A204.1 (cell line): Measurements from ENCODE around the gene ACOT6.
"Not testable (repeated sequence)": the region's sequence is repeated elsewhere in the genome, so short reads cannot be mapped to it uniquely, and the experiment has no call there.

Experiments used
- FAIRE-seq: peaks from 2 replicates; lab custom pipeline; 2012; peaks lifted over from hg19 to GRCh38; lab: Jason Lieb, UNC

ACOT6 gene

GRCh38 chr14:73612339-73613045, at the start of gene ACOT6:
TSS of gene ACOT6 (plus strand) at chr14:73612517. CDS start at chr14:73612572, 55 bp downstream.
- FAIRE-seq, result no peak

DNA sequence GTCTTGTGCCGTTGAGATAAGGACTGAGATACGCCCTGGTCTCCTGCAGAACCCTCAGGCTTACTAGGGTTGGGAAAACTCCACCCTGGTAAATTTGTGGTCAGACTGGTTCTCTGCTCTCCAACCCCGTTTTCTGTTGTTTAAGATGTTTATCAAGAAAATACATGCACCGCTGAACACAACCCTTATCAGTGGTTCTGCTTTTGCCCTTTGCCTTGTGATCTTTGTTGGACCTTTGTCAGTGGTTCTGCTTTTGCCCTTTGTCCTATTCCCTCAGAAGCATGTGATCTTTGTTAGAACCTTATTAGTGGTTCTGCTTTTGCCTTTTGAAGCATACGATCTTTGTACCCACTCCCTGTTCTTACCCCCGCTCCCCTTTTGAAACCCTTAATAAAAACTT, 49.6 kb upstream of the ACOT6 start:
- not testable (repeated sequence) for FAIRE-seq

GRCh38 chr14:73566431-73566830, 45.9 kb upstream of the ACOT6 start:
- FAIRE-seq, result not testable (repeated sequence)

GRCh38 chr14:73566935-73567334, 45.4 kb upstream of the ACOT6 start:
- FAIRE-seq, result not testable (repeated sequence)

GRCh38 chr14:73567358-73567757, 45.0 kb upstream of the ACOT6 start:
- no peak for FAIRE-seq

DNA sequence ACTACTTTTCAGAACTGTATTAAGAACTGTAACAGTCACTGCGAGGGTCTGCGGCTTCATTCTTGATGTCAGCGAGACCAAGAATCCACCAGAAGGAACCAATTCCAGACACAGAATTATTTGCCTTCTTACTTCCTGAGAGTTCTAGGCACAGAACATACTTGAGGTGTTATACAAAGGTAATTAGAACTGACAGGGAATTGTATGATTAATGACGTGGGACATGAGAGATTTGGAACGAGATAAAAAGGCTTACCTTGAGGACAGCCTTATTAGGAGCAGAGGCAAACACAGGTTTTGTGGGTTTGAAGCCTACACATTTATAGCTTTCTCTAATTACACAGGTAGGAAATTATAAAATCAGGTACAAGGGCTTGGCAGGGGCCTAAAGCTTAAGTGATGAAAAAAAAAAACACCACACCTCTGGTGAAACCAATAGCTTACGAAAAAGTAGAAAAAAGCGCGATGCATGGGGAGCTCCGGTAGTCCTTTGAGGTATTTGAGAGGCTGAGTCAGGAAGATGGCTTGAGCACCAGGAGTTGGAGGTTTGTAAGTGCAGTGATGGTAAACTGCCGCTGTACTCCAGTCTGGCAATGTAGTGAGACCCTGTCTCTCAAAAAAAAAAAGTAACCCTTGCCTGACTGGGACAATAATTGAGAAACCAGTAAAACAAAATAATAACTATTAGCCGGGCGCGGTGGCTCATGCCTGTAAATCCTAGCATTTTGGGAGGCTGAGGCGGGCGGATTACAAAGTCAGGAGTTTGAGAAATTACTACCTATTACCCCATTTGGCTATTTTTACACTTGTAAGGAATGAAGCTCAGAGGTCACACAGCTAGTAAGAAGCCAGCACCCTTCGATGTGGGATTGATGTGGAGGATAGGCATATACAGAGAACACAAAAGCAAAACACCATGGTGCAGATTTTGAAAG, 44.1 kb upstream of the ACOT6 start:
- FAIRE-seq, result no peak

- FAIRE-seq, result not testable (repeated sequence)
These were observed 43.5 kb upstream of the ACOT6 start for GRCh38 chr14:73568886-73569184.

DNA sequence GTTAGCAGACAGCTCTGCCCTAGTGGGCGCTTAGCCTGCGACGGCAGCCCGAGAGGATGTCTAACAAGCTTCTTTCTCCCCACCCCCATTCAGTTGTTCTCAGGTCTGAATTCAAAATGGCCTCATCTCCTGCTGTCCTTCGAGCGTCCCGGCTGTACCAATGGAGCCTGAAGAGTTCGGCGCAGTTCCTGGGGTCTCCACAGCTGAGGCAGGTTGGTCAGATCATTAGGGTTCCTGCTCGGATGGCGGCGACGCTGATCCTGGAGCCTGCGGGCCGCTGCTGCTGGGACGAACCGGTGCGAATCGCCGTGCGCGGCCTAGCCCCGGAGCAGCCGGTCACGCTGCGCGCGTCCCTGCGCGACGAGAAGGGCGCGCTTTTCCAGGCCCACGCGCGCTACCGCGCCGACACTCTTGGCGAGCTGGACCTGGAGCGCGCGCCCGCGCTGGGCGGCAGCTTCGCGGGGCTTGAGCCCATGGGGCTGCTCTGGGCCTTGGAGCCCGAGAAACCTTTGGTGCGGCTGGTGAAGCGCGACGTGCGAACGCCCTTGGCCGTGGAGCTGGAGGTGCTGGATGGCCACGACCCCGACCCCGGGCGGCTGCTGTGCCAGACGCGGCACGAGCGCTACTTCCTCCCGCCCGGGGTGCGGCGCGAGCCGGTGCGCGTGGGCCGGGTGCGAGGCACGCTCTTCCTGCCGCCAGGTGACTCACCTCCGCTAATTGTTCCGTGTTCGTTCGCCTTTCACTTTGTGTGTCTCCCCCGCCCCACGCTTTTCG, 42.9 kb upstream of the ACOT6 start, which contains the start of gene ACOT2:
TSS of gene ACOT2 (plus strand) at position 29 of the 774 bp plus-strand sequence. CDS start at position 57, 28 bp downstream.
- FAIRE-seq, result not testable (repeated sequence)

GRCh38 chr14:73570913-73571312, 41.4 kb upstream of the ACOT6 start:
- not testable (repeated sequence) for FAIRE-seq

GRCh38 chr14:73573034-73573433, 39.3 kb upstream of the ACOT6 start:
- not testable (repeated sequence) for FAIRE-seq

DNA sequence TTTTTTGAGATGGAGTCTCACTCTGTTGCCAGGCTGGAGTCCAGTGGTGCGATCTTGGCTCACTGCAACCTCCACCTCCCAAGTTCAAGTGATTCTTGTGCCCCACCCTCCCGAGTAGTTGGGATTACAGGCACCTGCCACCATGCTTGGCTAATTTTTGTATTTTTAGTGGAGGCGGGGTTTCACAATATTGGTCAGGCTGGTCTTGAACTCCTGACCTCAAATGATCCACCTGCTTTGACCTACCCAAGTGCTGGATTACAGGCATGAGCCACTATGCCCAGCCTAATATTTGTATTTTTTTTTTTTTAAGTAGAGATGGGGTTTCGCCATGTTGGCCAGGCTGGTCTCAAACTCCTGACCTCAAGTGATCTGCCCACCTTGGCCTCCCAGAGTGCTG, 38.6 kb upstream of the ACOT6 start:
- FAIRE-seq, result not testable (repeated sequence)

DNA sequence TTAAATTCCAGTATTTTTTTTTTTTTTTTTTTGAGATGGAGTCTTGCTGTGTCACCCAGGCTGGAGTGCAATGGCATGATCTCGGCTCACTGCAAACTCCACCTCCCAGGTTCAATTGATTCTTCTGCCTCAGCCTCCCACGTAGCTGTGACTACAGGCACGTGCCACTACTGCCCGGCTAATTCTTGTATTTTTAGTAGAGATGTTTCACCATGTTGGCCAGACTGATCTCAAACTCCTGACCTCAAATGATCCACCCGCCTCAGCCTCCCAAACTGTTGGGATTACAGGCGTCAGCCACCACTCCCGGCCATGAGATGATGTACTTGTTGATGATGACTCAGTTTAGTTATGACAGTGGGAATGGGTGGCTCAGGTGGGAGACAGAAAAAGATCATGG, 38.1 kb upstream of the ACOT6 start:
- FAIRE-seq, result not testable (repeated sequence)

DNA sequence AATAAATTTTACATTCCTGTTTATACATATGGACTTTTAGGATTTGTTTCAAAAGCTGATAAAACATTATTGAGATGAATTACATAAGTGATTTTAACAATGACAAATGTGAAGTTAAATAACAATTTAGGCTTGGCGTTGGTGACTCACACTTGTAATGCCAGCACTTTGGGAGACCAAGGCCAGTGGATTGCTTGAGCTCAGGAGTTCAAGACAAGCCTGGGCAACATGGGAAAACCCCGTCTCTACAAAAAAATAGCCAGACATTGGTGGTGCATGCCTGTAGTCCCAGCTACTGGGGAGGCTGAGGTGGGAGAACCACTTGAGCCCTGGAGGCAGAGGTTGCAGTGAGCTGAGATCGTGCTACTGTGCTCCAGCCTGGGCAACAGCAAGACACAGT, 35.9 kb upstream of the ACOT6 start:
- no peak for FAIRE-seq

DNA sequence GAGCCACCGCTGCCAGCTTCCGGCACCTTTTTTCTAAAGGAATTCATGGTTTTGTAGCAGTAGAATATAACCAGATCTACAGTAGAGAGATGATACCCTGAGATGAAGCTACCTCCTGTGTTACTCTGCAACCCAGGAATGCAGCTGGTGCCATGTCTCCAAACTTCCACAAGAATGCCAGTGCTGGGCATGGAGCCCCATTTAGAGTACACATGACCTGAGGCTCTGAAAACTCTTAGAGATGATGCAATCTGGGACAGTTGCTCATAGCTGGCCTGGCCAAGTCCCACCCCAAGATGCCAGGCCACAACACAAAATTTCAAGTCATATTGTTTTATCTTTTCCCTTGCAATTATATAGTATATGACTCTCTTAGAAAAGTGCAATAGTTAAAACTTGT, 35.1 kb upstream of the ACOT6 start:
- FAIRE-seq, result not testable (repeated sequence)

GRCh38 chr14:73582102-73582979, 30.0 kb upstream of the ACOT6 start:
- not testable (repeated sequence) for FAIRE-seq

GRCh38 chr14:73588695-73589094, 23.6 kb upstream of the ACOT6 start:
- FAIRE-seq, result no peak

DNA sequence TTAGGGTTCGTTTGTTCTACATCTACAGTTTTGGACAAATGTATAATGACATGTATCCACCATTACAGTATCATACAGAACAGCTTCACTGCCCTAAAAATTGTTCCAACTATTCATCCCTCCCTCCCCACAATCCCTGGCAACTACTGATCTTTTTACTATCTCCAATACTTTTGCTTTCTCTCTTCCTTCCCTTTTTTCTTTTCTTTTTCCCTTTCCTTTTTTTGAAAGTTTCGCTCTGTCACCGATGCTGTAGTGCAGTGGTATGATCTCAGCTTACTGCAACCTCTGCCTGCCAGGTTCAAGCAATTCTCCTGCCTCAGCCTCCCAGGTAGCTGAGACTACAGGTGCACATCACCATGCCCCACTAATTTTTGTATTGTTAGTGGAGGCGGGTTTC, 23.2 kb upstream of the ACOT6 start:
- FAIRE-seq, result no peak

- FAIRE-seq, result not testable (repeated sequence)
These were observed 21.7 kb upstream of the ACOT6 start for GRCh38 chr14:73590673-73591004.

GRCh38 chr14:73591690-73592449, 20.4 kb upstream of the ACOT6 start, which contains the start of gene ACOT4:
TSS of gene ACOT4 (plus strand) at chr14:73591873. CDS start at chr14:73591960, 87 bp downstream.
- FAIRE-seq, result no peak

DNA sequence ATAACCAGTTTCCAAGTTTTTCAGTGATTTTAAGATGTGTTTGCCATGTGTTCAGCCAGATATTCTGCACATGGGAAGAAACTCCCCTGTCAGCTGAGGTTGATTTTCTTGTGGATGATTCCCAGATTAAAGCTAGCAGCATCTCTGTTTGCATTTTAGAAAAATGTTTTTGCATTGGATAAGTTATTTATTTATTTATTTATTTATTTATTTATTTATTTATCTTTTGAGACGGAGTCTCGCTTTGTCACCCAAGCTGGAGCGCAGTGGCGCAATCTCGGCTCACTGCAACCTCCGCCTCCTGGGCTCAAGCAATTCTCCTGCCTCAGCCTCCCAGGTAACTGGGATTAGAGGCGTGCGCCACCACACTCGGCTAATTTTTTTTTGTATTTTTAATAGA, 17.8 kb upstream of the ACOT6 start:
- no peak for FAIRE-seq

- FAIRE-seq, result no peak
These were observed 12.8 kb upstream of the ACOT6 start for GRCh38 chr14:73599499-73599898.
